ENCODE measurements around the gene PDZD2. TPM values are rescaled to one million over a fixed set of nuclear protein-coding genes. Genes with fewer than 3 reads are reported as not detected.
A peak's percentile ranks its signal among the peaks of the same experiment; 100 is the strongest.

The PDZD2 gene
- total RNA-seq, 3 donors from 2014 or later (not counting 1 experiment from before 2014, with no cell fraction given) = 0.50 to 1.3 (median 0.66) TPM

DNA sequence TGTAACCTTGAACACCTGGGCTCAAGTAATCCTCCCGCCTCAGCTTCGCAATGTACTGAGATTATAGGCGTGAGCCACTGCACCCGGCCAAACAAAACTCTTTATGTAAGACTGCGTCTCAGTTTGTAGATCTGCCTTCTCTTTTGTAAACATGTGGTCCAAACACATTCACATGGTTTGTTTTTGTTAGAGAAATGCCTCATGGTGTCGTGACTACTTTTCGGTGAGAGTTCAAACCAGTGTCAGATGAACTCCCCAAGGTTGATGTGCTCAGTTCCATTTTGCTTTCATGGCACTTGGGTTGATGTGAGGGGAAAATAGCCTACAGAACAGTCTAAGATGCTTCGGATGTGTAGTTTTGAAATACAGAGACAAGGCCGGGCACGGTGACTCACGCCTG lies 303.6 kb downstream of the PDZD2 start:
- Histone ChIP-seq H3K27ac (ENCODE audit: low read length) (no peak overlapping the region), H3K4me1 (ENCODE audit: control insufficient read depth, insufficient read depth, low read length) (no peaks in the 10 kb centered on the region), H3K27me3 (ENCODE audit: control insufficient read depth, insufficient read depth, low read length) (no peaks in the 10 kb centered on the region), H3K4me3 (ENCODE audit: low read length) (no peak overlapping the region), H3K36me3 (ENCODE audit: control insufficient read depth, insufficient read depth, low read length) (no peaks in the 10 kb centered on the region), H3K9me3 (ENCODE audit: control insufficient read depth, insufficient read depth, low read length) (no peaks in the 10 kb centered on the region)
- TF ChIP-seq, protein P1, sequence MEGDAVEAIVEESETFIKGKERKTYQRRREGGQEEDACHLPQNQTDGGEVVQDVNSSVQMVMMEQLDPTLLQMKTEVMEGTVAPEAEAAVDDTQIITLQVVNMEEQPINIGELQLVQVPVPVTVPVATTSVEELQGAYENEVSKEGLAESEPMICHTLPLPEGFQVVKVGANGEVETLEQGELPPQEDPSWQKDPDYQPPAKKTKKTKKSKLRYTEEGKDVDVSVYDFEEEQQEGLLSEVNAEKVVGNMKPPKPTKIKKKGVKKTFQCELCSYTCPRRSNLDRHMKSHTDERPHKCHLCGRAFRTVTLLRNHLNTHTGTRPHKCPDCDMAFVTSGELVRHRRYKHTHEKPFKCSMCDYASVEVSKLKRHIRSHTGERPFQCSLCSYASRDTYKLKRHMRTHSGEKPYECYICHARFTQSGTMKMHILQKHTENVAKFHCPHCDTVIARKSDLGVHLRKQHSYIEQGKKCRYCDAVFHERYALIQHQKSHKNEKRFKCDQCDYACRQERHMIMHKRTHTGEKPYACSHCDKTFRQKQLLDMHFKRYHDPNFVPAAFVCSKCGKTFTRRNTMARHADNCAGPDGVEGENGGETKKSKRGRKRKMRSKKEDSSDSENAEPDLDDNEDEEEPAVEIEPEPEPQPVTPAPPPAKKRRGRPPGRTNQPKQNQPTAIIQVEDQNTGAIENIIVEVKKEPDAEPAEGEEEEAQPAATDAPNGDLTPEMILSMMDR (IDR thresholded peaks at IDR 0.05) = no peak
- H3K4me3 Mint-ChIP-seq = no peak overlapping the region
- DNase-seq (no peak), ATAC-seq (no peak)
- 90% methylated on average over 11 of the region's 11 CpGs for WGBS (ENCODE audit: insufficient coverage)
- H3K27ac Mint-ChIP-seq = no peak overlapping the region
- no peaks in the 10 kb centered on the region for H3K36me3 Mint-ChIP-seq
- peaks cover under 1 to 1% of the 10 kb centered on the region in 2 donors for H3K4me1 Mint-ChIP-seq
- intact Hi-C loops (cut with micrococcal nuclease) = no loop called here
- H3K27me3 Mint-ChIP-seq (ENCODE audit: low read depth in 2 of 2) = no peaks in the 10 kb centered on the region
- peaks cover 0 to 2% of the 10 kb centered on the region in 2 donors for H3K9me3 Mint-ChIP-seq

DNA sequence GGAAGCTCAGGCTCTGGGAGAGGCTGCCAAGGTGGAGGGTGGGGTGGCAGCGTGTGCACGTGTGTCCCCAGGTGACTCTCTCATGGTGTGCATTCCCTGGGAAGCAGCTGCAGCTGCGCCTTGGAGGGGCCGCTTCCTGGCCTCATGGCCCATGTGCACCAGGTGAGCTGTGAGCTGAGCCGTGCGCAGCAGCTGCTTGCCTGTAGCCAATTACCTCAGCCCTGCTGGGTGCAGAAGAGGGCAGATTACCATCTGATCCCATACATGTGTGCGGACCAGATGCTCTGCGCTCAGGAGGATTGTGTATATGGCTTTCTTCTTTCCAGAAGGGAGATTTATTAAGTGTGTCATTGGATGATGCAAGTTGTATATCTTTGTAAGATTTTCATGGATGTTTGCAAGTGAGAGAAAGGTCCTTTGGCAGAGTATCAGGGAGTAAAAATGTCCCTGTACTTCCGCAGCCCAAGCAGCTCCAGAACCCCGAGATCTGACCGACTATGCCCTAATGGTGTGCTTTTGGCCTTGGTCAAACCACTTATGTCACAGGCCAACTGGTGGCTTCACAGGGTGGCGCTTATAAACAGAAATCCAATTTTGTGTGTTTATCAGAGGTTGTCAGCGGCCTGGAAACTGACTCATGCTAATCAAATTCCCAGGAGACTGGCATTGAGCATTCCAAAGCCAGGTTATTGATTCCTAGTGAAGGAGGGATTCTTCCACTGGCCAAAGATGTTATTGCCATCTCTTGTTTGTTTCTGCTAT lies 305.9 kb downstream of the PDZD2 start:
- ATAC-seq (no peak), DNase-seq (no peak)
- intact Hi-C loops (cut with micrococcal nuclease) = no loop called here
- Histone ChIP-seq H3K36me3 (ENCODE audit: control insufficient read depth, insufficient read depth, low read length) (no peaks in the 10 kb centered on the region), H3K9me3 (ENCODE audit: control insufficient read depth, insufficient read depth, low read length) (no peaks in the 10 kb centered on the region), H3K27me3 (ENCODE audit: control insufficient read depth, insufficient read depth, low read length) (no peaks in the 10 kb centered on the region), H3K4me1 (ENCODE audit: control insufficient read depth, insufficient read depth, low read length) (no peaks in the 10 kb centered on the region), H3K27ac (ENCODE audit: low read length) (no peak overlapping the region), H3K4me3 (ENCODE audit: low read length) (no peak overlapping the region)
- no peaks in the 10 kb centered on the region for H3K27me3 Mint-ChIP-seq (ENCODE audit: low read depth in 2 of 2)
- no peaks in the 10 kb centered on the region for H3K36me3 Mint-ChIP-seq
- H3K4me3 Mint-ChIP-seq = no peak overlapping the region
- TF ChIP-seq, protein P1 (IDR thresholded peaks at IDR 0.05) = no peak
- H3K4me1 Mint-ChIP-seq = peaks cover 17 to 20% of the 10 kb centered on the region in 2 donors
- no peak overlapping the region for H3K27ac Mint-ChIP-seq
- WGBS (ENCODE audit: insufficient coverage) = 92% methylated on average over 13 of the region's 13 CpGs
- no peaks in the 10 kb centered on the region for H3K9me3 Mint-ChIP-seq

DNA sequence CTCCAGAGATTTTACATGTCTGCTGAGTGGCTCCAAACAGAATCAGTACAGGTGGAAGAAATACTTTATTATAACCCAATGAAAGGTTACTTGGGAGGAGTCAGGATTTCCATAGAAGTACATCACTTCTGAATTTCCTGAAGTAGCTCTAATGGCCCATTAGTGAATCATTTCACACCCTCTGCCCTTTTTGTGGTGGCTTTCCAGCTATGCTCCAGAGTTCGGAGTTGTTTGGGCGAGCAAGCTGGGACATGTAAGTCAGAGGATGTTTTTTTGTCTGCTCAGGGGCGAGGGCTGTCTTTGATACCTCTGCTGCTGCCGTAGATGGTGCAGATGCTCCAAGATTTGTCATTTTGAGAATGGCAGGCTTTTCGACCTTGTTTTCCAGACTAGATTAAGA lies 309.1 kb downstream of the PDZD2 start:
- Histone ChIP-seq H3K4me3 (ENCODE audit: low read length) (no peak overlapping the region), H3K27me3 (ENCODE audit: control insufficient read depth, insufficient read depth, low read length) (no peaks in the 10 kb centered on the region), H3K9me3 (ENCODE audit: control insufficient read depth, insufficient read depth, low read length) (no peaks in the 10 kb centered on the region), H3K27ac (ENCODE audit: low read length) (no peak overlapping the region), H3K36me3 (ENCODE audit: control insufficient read depth, insufficient read depth, low read length) (no peaks in the 10 kb centered on the region), H3K4me1 (ENCODE audit: control insufficient read depth, insufficient read depth, low read length) (no peaks in the 10 kb centered on the region)
- TF ChIP-seq, protein P1 (IDR thresholded peaks at IDR 0.05) = no peak
- intact Hi-C loops (cut with micrococcal nuclease) = no loop called here
- H3K27me3 Mint-ChIP-seq (ENCODE audit: low read depth in 2 of 2) = no peaks in the 10 kb centered on the region
- 81% methylated on average over 5 of the region's 5 CpGs for WGBS (ENCODE audit: insufficient coverage)
- peak overlapping the region; percentile 65 for H3K4me3 Mint-ChIP-seq
- peaks cover 17 to 26% of the 10 kb centered on the region in 2 donors for H3K4me1 Mint-ChIP-seq
- H3K27ac Mint-ChIP-seq = peak overlapping the region; percentile 30 to 60
- DNase-seq (no peak), ATAC-seq (no peak)
- no peaks in the 10 kb centered on the region for H3K9me3 Mint-ChIP-seq
- H3K36me3 Mint-ChIP-seq = no peaks in the 10 kb centered on the region

DNA sequence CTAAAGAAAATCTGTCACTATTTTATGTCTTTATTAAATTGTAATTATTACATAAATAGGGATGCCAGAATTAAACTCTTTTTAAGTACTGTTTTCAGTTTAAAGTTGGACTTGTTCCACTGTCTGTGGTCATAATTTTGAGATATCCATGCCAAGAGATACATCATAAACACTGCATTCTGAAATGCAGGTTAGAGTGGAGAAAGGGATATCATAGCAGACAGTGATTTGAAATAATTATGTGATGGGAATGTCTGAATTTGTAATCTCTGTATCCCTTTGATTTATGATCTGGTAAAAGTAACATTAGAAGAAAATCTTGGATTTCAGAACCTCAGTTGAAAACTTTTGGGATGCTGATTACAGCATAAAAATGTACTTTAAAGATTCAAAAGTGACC lies 313.1 kb downstream of the PDZD2 start:
- Mint-ChIP-seq H3K27ac (no peak overlapping the region), H3K27me3 (ENCODE audit: low read depth in 2 of 2) (peaks cover 0 to 9% of the 10 kb centered on the region in 2 donors), H3K4me1 (peaks cover 17 to 26% of the 10 kb centered on the region in 2 donors), H3K9me3 (no peaks in the 10 kb centered on the region), H3K4me3 (no peak overlapping the region), H3K36me3 (no peaks in the 10 kb centered on the region)
- Histone ChIP-seq H3K27me3 (ENCODE audit: control insufficient read depth, insufficient read depth, low read length) (no peaks in the 10 kb centered on the region), H3K36me3 (ENCODE audit: control insufficient read depth, insufficient read depth, low read length) (no peaks in the 10 kb centered on the region), H3K27ac (ENCODE audit: low read length) (no peak overlapping the region), H3K4me1 (ENCODE audit: control insufficient read depth, insufficient read depth, low read length) (no peaks in the 10 kb centered on the region), H3K9me3 (ENCODE audit: control insufficient read depth, insufficient read depth, low read length) (no peaks in the 10 kb centered on the region), H3K4me3 (ENCODE audit: low read length) (no peak overlapping the region)
- TF ChIP-seq, protein P1 (IDR thresholded peaks at IDR 0.05) = no peak
- no peak for DNase-seq
- ATAC-seq = no peak
- intact Hi-C loops (cut with micrococcal nuclease) = no loop called here

Measured in natural killer cell (primary cell).